Psoas muscle (tissue), 8 donors: ENCODE measurements around the gene SLC8B1. TPM values are rescaled to one million over a fixed set of nuclear protein-coding genes. Genes with fewer than 3 reads are reported as not detected.
A peak's percentile ranks its signal among the peaks of the same experiment; 100 is the strongest.

ENCODE experiments used
- ATAC-seq, 4 donors: fragments of 200-7000 bp; cut with Tn5 transposase; one replicate each; pipeline ENCODE4 v1.9.1; 2020; ENCODE audit warnings: moderate library complexity in 3 of 4, mild to moderate bottlenecking in 2 of 4
- DNase-seq, 2 donors: peaks; one replicate each; pipeline ENCODE4 v3.0.0-alpha.2; 2020
- H3K27ac ChIP-seq: fragments of 200-600 bp; one replicate; pipeline ENCODE4 v1.8.0; 2022
- H3K27me3 ChIP-seq, 3 donors: fragments of 200-600 bp in 1 of 3; one replicate each; pipeline versions ENCODE4 v1.6.1 to v1.8.0; 2013 to 2022; ENCODE audit warnings: low read length in 2 of 3, mild to moderate bottlenecking in 2 of 3, moderate library complexity in 1 of 3; ENCODE audit not compliant: insufficient read depth in 3 of 3
- H3K36me3 ChIP-seq, 2 donors: fragments of 200-600 bp in 1 of 2; one replicate each; pipeline versions ENCODE4 v1.6.1 to v1.8.0; 2013 to 2022; ENCODE audit warnings: low read depth in 1 of 2, mild to moderate bottlenecking in 1 of 2, moderate library complexity in 1 of 2; ENCODE audit not compliant: insufficient read depth in 1 of 2
- H3K4me1 ChIP-seq: fragments of 200-600 bp; one replicate; pipeline ENCODE4 v1.8.0; 2022
- H3K4me3 ChIP-seq: fragments of 200-600 bp; one replicate; pipeline ENCODE4 v1.8.0; 2022; ENCODE audit warnings: mild to moderate bottlenecking
- H3K9me3 ChIP-seq: fragments of 200-600 bp; one replicate; pipeline ENCODE4 v1.8.0; 2022
- WGBS, 3 donors: extraction: QIAGEN DNeasy Blood & Tissue Kit; methylation state at CpG; one replicate each; pipeline versions ENCODE4 v1.1.6 to v1.1.7; 2013; 5-methylcytosine and 5-hydroxymethylcytosine counted together
- intact Hi-C, 2 donors: fragments of 100-400 bp; cut with DNase I; formaldehyde crosslinking; loops; one replicate each; pipeline versions ENCODE4 v1.11.0 to v1.14.2; 2022
- polyA plus RNA-seq, 3 donors: library from polyadenylated mRNA; stranded (reverse); fragments of 200-250 nt; gene quantifications; one replicate each; pipeline ENCODE4 v1.2.3, GENCODE V29; 2013
- total RNA-seq, 4 donors: library from RNA; stranded (reverse); fragmentation: NEBNext Ultra II Directional in 2 of 4; extraction: Animal tissue kit (Norgen Biotek cat#: 25700) in 2 of 4; gene quantifications; one replicate each; pipeline versions ENCODE4 v1.2.1 to v1.2.4, GENCODE V29; 2021 to 2023
- TF ChIP-seq, protein P1 (sequence below): fragments of 200-600 bp; IDR thresholded peaks from one replicate; pipeline ENCODE4 v1.8.0; 2022; ENCODE audit warnings: antibody characterized with exemption
- donor health status: healthy with polysubstance abuse.
- donor health status: DM: no; HTN: no; CAD: no; lungs with moderate emphysema.
- donor health status: Bipolar disorder and iron deficiency.
- donor health status: healthy.
- donor health status: DM: yes; HTN: yes; CAD: no.
- donor health status: DM: no; HTN: no; CAD: no.
- donor health status: DM: no; HTN: no; CAD: no.
- donor health status: DM: yes; HTN: yes; CAD: no.

The SLC8B1 gene
- total and polyA plus RNA-seq, 7 donors = 5.7 to 10.3 (median 9.2) TPM

DNA sequence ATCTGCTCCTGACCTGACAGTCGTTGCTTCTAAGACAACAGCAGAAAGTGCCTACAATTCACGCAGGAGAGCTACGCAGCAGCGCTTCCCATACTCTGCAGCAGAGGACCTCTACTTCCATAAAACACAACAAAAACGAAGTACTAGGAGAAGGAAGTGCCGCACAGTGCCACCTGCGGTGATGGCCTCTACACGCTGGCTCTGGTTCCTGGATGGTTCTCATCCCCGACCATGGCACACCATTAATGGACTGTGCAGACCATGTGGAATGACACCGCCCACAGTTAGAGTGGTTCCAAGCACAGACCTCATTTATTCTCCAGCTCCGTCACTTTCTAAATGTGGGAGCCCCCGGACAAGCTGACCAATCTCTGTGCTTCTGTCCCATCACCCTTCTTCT lies 85.4 kb downstream of the SLC8B1 start:
- H3K4me3 ChIP-seq = no peak overlapping the region
- intact Hi-C loops = no loop called here
- H3K27ac ChIP-seq = peak overlapping the region; percentile 95
- ATAC-seq (no peak), DNase-seq (peak in 1 of 2 donors; percentile 48)
- no peaks in the 10 kb centered on the region for H3K9me3 ChIP-seq
- TF ChIP-seq, protein P1, sequence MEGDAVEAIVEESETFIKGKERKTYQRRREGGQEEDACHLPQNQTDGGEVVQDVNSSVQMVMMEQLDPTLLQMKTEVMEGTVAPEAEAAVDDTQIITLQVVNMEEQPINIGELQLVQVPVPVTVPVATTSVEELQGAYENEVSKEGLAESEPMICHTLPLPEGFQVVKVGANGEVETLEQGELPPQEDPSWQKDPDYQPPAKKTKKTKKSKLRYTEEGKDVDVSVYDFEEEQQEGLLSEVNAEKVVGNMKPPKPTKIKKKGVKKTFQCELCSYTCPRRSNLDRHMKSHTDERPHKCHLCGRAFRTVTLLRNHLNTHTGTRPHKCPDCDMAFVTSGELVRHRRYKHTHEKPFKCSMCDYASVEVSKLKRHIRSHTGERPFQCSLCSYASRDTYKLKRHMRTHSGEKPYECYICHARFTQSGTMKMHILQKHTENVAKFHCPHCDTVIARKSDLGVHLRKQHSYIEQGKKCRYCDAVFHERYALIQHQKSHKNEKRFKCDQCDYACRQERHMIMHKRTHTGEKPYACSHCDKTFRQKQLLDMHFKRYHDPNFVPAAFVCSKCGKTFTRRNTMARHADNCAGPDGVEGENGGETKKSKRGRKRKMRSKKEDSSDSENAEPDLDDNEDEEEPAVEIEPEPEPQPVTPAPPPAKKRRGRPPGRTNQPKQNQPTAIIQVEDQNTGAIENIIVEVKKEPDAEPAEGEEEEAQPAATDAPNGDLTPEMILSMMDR = no peak
- H3K27me3 ChIP-seq = no peaks in the 10 kb centered on the region
- whole genome bisulfite sequencing, 3 donors = 59 to 75% (median 65%) methylated on average over 12 of the region's 12 CpGs
- peaks cover 0 to 9% of the 10 kb centered on the region in 2 donors for H3K36me3 ChIP-seq
- H3K4me1 ChIP-seq = peaks cover 61% of the 10 kb centered on the region

DNA sequence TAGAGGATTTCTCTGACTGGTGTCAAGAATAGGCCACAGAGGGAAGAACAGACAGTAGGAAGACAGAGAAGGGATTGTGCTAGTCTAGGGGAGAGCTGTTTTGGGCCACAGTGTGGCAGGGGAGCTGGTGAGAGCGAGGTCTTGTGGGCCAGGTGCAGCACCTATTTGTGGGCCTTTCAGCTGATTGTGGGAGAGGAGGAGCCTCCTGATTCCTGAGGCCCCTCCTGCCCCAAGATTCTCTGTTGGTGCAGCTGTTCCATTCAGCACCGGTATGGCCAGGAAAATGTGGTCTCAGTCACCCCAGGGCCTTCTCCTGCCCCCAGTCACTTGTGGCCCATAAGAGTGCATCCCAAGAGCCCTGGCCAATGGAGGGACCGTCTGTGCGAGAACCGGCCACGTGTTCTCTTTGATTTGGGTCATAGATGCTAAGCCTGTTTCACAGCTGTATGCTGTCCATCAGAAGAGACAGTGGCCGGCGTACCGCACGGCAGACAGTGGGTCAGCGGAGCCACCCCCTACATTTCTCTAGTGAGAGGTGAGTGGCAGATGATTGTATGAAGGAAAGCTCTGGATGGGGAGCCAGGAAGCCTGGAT lies 86.0 kb downstream of the SLC8B1 start:
- ATAC-seq = peak; percentile 5 to 36 (median 25)
- no peak overlapping the region for H3K4me3 ChIP-seq
- intact Hi-C loops = no loop called here
- TF ChIP-seq, protein P1 = no peak
- peaks cover 0 to 9% of the 10 kb centered on the region in 2 donors for H3K36me3 ChIP-seq
- H3K27me3 ChIP-seq = no peaks in the 10 kb centered on the region
- H3K4me1 ChIP-seq = peaks cover 67% of the 10 kb centered on the region
- no peaks in the 10 kb centered on the region for H3K9me3 ChIP-seq
- 36 to 52% (median 41%) methylated on average over 11 of the region's 11 CpGs for WGBS, 3 donors
- DNase-seq = peak in 1 of 2 donors; percentile 51
- H3K27ac ChIP-seq = peak overlapping the region; percentile 95

Other genes with a start within 250 kb of the SLC8B1 start
- gene RASAL1, start 199.3 kb downstream of the SLC8B1 start, total RNA-seq = under 1 TPM in 1 of 4 donors, not detected in 3; 0.89 TPM
- gene RASAL1, start 199.3 kb downstream of the SLC8B1 start, polyA plus RNA-seq = not detected
- not detected for gene CFAP73, start 185.4 kb downstream of the SLC8B1 start, total RNA-seq
- under 1 TPM; 0.17 to 0.35 (median 0.30) TPM for gene CFAP73, start 185.4 kb downstream of the SLC8B1 start, polyA plus RNA-seq
- 10 to 100 TPM; 61.9 to 93.5 (median 81.5) TPM for gene DDX54, start 149.6 kb downstream of the SLC8B1 start, total RNA-seq
- gene DDX54, start 149.6 kb downstream of the SLC8B1 start, polyA plus RNA-seq = 10 to 100 TPM; 53.6 to 88.7 (median 53.7) TPM
- gene RITA1, start 149.4 kb downstream of the SLC8B1 start, total RNA-seq = 10 to 100 TPM; 13.0 to 19.4 (median 14.7) TPM
- 10 to 100 TPM; 13.7 to 28.5 (median 15.5) TPM for gene RITA1, start 149.4 kb downstream of the SLC8B1 start, polyA plus RNA-seq
- gene TPCN1, start 113.6 kb downstream of the SLC8B1 start, total RNA-seq = 10 to 100 TPM; 24.9 to 36.2 (median 27.0) TPM
- 10 to 100 TPM in 2 of 3 donors, 1 to 10 TPM in 1; 7.6 to 33.7 (median 18.2) TPM for gene TPCN1, start 113.6 kb downstream of the SLC8B1 start, polyA plus RNA-seq
- gene PLBD2, start 23.5 kb upstream of the SLC8B1 start, total RNA-seq = 10 to 100 TPM; 15.7 to 21.4 (median 20.1) TPM
- 10 to 100 TPM in 1 of 3 donors, 1 to 10 TPM in 2; 5.2 to 14.0 (median 8.3) TPM for gene PLBD2, start 23.5 kb upstream of the SLC8B1 start, polyA plus RNA-seq
- under 1 TPM in 2 of 4 donors, not detected in 2; 0.63 to 0.91 TPM for gene SDS, start 68.8 kb upstream of the SLC8B1 start, total RNA-seq
- gene SDS, start 68.8 kb upstream of the SLC8B1 start, polyA plus RNA-seq = under 1 TPM in 2 of 3 donors, not detected in 1; 0.05 to 0.13 TPM
- gene SDSL, start 87.3 kb upstream of the SLC8B1 start, total RNA-seq = 1 to 10 TPM in 2 of 4 donors, under 1 TPM in 2; 0.89 to 6.0 (median 2.2) TPM
- 1 to 10 TPM in 1 of 3 donors, under 1 TPM in 2; 0.48 to 2.1 (median 0.53) TPM for gene SDSL, start 87.3 kb upstream of the SLC8B1 start, polyA plus RNA-seq
- not detected for gene LHX5, start 136.8 kb upstream of the SLC8B1 start, total RNA-seq
- not detected for gene LHX5, start 136.8 kb upstream of the SLC8B1 start, polyA plus RNA-seq